ENCODE results near the gene TM4SF20. TPM values are rescaled to one million over a fixed set of nuclear protein-coding genes. Genes with fewer than 3 reads are reported as not detected.

The TM4SF20 gene
- total RNA-seq, 1 donor from 2014 or later: not detected

DNA sequence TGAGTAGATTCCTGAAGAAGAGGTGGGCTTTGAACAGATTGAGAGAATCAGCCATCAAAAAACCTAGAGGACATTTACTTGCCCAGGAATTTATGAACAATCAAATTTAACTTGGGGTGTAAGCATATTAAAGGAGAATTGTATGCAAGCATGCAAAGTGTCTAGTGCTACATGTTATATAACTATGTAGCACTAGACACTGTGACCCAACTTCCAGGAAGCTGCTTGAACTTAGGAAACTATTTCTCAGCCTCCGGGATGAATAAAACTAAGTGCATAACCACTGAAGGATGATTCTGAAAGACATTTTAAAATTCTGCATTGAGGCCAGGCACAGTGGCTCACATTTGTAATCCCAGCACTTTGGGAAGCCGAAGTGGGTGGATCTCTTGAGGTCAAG, 41.7 kb downstream of the TM4SF20 start:
- ATAC-seq (ENCODE audit: poor library complexity): no peak
- DNase-seq: no peak
- intact Hi-C loops (cut with DNase I): no loop called here

GRCh38 chr2:227335713-227336112, 43.4 kb downstream of the TM4SF20 start:
- intact Hi-C loops (cut with DNase I): no loop called here

GRCh38 chr2:227326783-227327182, 52.3 kb downstream of the TM4SF20 start:
- no peak for ATAC-seq (ENCODE audit: poor library complexity)
- intact Hi-C loops (cut with DNase I): no loop called here
- no peak for DNase-seq

More at GRCh38 chr2:227335713-227336112, 43.4 kb downstream of the TM4SF20 start:
- DNase-seq (no peak), ATAC-seq (ENCODE audit: poor library complexity) (no peak)

GRCh38 chr2:227325839-227326195, 53.3 kb downstream of the TM4SF20 start:
- ATAC-seq (ENCODE audit: poor library complexity): peak; percentile 56
- intact Hi-C loops (cut with DNase I): no loop called here
- DNase-seq: peak; percentile 44

- ATAC-seq (ENCODE audit: poor library complexity) (peak; percentile 100), DNase-seq (peak; percentile 96)
- intact Hi-C loops (cut with DNase I): no loop called here
Observed at GRCh38 chr2:227324995-227325838, 53.9 kb downstream of the TM4SF20 start, which contains the start of gene MFF. TSS of gene MFF (plus strand) at chr2:227325251. CDS start at chr2:227330666, 5,415 bp downstream.

GRCh38 chr2:227324642-227324994, 54.5 kb downstream of the TM4SF20 start:
- DNase-seq (no peak), ATAC-seq (ENCODE audit: poor library complexity) (peak; percentile 45)
- intact Hi-C loops (cut with DNase I): no loop called here

DNA sequence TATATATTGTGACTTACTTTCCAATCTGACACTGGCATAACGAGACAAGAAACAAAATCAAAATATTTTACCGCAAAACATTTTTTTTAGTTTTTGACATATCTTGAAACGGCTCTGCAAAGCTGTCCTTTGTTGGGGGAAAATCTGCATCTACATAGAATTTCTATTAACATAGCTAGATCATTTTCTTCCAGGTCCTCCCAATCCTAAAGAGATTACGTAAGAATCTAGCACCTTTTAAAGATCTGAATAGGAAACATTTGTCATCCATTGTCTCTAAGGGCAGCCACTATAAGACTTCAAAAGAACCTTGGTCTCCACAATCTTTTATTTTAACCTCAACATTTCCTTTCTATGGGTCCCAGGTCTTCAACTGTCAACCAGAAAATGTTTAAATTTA, 55.3 kb downstream of the TM4SF20 start:
- intact Hi-C loops (cut with DNase I): no loop called here
- ATAC-seq (ENCODE audit: poor library complexity) (no peak), DNase-seq (no peak)

- no peak for ATAC-seq (ENCODE audit: poor library complexity)
- no peak for DNase-seq
- intact Hi-C loops (cut with DNase I): no loop called here
Observed at GRCh38 chr2:227322530-227323205, 56.4 kb downstream of the TM4SF20 start.

DNA sequence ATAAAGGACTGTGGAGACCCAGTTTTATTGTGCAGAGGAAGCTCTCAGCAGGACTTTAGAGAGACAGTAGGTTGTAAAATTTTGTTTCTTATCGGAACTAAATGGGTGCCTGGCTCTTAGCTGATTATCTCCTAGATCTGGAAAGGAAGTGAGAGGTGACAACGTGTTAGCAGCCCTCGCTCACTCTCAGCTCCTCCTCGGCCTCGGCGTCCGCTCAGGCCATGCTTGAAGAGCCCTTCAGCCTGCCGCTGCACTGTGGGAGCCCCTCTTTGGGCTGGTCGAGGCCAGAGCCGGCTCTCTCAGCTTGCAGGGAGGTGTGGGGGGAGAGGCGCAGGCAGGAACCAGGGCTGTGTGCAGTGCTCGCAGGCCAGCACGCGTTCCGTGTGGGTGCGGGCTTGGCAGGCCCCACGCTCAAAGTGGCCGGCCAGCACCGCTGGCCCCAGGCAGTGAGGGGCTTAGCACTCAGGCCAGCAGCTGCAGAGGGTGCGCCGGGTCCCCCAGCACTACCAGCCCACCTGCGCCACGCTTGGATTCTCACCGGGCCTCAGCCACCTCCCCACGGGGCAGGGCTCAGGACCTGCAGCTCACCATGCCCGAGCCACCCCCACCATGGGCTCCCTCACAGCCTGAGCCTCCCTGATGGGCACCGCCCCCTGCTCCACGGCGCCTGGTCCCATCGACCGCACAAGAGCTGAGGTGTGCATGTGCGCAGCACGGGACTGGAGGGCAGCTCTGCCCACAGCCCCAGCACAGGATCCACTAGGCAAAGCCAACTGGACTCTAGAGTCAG, 58.6 kb downstream of the TM4SF20 start:
- ATAC-seq (ENCODE audit: poor library complexity) (no peak), DNase-seq (no peak)
- intact Hi-C loops (cut with DNase I): no loop called here

DNA sequence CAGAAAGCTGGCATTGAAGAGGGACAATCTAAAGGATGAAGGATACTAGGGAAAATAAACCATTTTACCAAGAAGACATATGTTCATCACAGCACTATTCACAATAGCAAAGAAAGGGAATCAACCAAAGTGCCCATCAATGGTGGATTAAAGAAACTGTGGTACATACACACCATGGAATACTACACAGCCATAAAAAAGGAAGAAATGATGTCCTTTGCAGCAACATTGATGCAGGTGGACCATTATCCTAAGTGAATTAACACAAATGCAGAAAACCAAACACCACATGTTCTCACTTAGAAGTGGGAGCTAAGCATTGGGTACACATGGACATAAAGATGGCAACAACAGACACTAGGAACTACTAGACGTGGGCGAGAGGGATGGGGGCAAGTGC, 61.3 kb downstream of the TM4SF20 start:
- intact Hi-C loops (cut with DNase I): no loop called here
- ATAC-seq (ENCODE audit: poor library complexity) (no peak), DNase-seq (no peak)

- DNase-seq (no peak), ATAC-seq (ENCODE audit: poor library complexity) (no peak)
- intact Hi-C loops (cut with DNase I): no loop called here
Observed at GRCh38 chr2:227313310-227313709, 65.8 kb downstream of the TM4SF20 start.

DNA sequence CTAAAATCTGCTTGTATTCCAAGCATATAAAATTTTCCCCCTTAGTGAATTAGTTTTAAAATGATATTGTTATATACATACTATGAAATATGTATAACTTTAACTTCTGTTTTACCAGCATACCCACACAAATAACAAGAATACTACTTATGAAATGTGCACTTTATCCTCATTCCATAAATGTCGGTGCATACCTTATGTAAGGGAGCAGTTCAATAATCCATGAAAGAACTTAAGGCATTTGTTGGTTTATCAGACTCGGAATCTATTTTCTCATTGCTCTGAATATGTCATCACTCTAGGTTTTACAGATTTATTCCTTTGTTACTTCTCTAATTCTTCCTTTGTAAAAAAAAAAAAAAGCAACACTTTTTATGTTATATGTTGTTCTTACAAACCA, 66.5 kb downstream of the TM4SF20 start:
- ATAC-seq (ENCODE audit: poor library complexity): no peak
- DNase-seq: no peak
- intact Hi-C loops (cut with DNase I): no loop called here

Other genes with a start within 250 kb of the TM4SF20 start
- gene COL4A4, start 215.1 kb downstream of the TM4SF20 start, total RNA-seq: 10.3 TPM
- gene COL4A3, start 214.7 kb downstream of the TM4SF20 start, total RNA-seq: 5.8 TPM
- gene MFF, start 54.1 kb downstream of the TM4SF20 start, total RNA-seq: 87.2 TPM
- not detected for gene SCYGR1, start 8.6 kb upstream of the TM4SF20 start, total RNA-seq
- 55.7 TPM for gene AGFG1, start 92.8 kb upstream of the TM4SF20 start, total RNA-seq
- gene SCYGR2, start 219.6 kb upstream of the TM4SF20 start, total RNA-seq: not detected
- gene SCYGR3, start 235.5 kb upstream of the TM4SF20 start, total RNA-seq: not detected
- not detected for gene SCYGR4, start 238.2 kb upstream of the TM4SF20 start, total RNA-seq